MG63 (cell line): ENCODE measurements around the gene KPNA4. TPM values are rescaled to one million over a fixed set of nuclear protein-coding genes. Genes with fewer than 3 reads are reported as not detected.

Experiments
- DNase-seq: peaks from one replicate; pipeline ENCODE4 v3.0.0-alpha.2; 2020
- H3K27me3 ChIP-seq: fragments of 250-450 bp; sonication (Bioruptor Pico); 2 replicates; pipeline ENCODE4 v1.5.1; 2020; ENCODE audit warnings: mild to moderate bottlenecking, moderate library complexity
- H3K36me3 ChIP-seq: fragments of 250-450 bp; sonication (Bioruptor Pico); 2 replicates; pipeline ENCODE4 v1.5.1; 2020; ENCODE audit warnings: mild to moderate bottlenecking, moderate library complexity
- H3K4me3 ChIP-seq: fragments of 250-450 bp; sonication (Bioruptor Pico); 2 replicates; pipeline ENCODE4 v1.5.1; 2020; ENCODE audit warnings: mild to moderate bottlenecking, moderate library complexity
- H3K9me3 ChIP-seq: fragments of 250-450 bp; sonication (Bioruptor Pico); 2 replicates; pipeline ENCODE4 v1.5.1; 2020; ENCODE audit warnings: mild to moderate bottlenecking, moderate library complexity
- total RNA-seq: library from RNA; depleted of rRNA; stranded (reverse); fragments of >200 nt; shearing (Covaris generic); gene quantifications from 2 replicates; pipeline ENCODE4 v1.2.3, GENCODE V29; 2014; ENCODE audit warnings: low replicate concordance; rRNA removed

KPNA4 gene
- total RNA-seq, 1 experiment from 2014 or later = 32.3 TPM

DNA sequence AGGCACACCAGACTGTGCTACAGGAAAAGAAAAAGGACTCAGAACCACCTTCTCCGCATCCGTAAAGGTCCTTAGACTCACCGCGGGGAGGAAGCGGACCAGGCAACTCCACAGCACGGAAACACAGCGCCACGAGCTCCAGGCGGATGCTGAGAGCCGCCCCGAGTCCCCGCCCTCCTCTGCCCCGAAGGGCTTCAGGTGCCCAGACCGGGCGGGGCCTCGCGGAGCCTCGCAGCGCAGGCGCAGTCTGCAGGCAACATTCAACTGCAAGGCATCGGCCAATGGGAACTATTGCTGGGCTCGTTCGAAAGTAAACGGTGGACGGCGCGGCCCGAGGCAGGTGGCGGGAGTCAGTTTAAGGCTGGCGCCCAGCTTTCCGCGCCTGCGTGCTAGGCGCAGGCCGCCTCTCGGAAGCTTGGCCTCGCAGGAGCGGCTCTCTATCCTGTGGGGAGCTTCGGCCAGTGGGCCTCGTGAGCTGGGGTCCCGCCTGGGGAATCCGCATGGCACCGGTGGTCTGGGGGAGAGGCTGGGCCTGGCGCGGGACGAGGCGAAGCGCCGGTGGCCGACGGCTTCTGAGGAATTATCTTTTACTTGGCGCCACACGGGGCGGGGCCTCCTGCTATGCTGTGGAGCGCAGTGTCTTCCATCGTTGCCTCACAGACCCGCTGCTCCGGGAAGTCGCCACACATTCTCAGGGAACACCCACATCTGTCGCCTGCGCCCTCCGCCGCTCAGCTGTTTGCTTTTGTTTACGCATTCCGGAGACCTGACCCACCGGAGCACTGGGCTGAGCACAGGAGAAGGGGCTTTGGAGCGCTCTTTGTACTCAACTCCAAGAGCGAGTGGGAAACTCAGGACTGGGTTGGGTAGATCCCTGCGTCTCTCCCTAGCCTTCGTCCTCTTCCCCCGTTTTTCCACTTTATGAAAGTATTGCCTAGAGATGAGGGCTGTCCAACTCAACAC lies 115.5 kb downstream of the KPNA4 start, which contains the start of gene TRIM59:
TRIM59 (minus strand) TSS at position 151 of the 963 bp plus-strand sequence. CDS start 10,603 bp downstream, outside the sequence.
- peak; percentile 92 for DNase-seq
- Histone ChIP-seq H3K9me3 (no peaks in the 10 kb centered on the region), H3K36me3 (no peaks in the 10 kb centered on the region), H3K4me3 (peak within 1 kb of the TSS; percentile 85), H3K27me3 (no peaks in the 10 kb centered on the region)

DNA sequence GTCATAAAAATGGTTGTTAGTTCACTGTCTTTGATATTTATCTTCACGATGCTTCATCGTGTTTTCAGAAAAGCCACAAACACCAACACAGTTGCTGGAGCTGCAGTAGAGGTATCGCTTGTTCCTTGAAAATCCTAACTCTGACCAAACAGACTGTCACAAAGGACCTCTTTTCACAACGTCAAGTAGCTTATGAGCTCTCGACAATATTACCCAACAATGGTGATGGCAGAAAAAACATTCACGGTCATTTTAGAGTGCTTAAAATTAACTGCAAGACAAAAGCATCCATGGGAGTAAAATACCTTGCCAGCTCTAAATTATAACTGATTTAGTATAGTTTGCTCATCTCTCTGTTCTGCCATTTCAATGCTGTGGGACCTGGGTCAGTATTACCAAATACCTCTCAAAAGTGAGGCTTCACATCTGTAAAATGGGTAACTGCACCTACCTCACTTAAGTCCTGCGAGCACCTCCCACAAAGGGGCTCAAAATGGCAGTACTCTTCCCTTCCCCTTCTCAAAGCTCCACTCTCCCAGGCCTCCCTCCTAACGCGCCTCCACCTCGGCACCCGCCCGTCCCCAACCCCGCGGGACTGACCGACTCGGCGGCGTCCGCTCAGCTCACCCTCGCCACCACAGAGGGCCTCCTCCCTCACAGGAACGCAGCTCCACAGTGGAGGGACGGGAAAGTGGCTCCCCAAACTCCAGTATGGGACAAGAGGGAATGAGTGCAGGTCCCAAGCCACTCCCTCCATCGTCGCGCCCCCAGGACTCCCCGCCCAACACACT lies 116.3 kb downstream of the KPNA4 start:
- H3K9me3 ChIP-seq = no peaks in the 10 kb centered on the region
- DNase-seq = no peak
- peaks cover 7% of the 10 kb centered on the region; the same call in 1 of the 2 replicates for H3K36me3 ChIP-seq

DNA sequence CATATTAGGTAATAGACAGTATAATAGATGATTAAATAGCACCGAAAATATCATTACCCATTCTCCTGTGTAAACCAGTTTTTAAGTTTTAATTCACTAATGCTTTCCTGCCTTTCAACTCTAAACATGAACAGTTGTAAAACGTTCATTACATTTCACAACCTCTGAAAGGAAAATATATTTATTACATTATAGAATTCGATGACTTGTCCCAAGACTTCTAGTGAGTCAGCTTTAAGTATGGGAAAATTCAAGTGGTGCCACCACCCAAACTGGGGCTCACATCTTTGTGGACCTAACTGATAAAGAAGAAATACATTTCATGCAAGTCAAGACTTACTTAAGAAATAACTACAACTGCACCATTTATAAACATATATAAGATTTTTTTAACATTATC lies 117.8 kb downstream of the KPNA4 start:
- H3K4me3 ChIP-seq = peak overlapping the region; percentile 85
- no peak for DNase-seq
- peaks cover 9% of the 10 kb centered on the region; the same call in 1 of the 2 replicates for H3K36me3 ChIP-seq
- H3K9me3 ChIP-seq = no peaks in the 10 kb centered on the region
- no peaks in the 10 kb centered on the region for H3K27me3 ChIP-seq

More for the DNA sequence above, 116.3 kb downstream of the KPNA4 start:
- Histone ChIP-seq H3K4me3 (peak overlapping the region; percentile 85), H3K27me3 (no peaks in the 10 kb centered on the region)

DNA sequence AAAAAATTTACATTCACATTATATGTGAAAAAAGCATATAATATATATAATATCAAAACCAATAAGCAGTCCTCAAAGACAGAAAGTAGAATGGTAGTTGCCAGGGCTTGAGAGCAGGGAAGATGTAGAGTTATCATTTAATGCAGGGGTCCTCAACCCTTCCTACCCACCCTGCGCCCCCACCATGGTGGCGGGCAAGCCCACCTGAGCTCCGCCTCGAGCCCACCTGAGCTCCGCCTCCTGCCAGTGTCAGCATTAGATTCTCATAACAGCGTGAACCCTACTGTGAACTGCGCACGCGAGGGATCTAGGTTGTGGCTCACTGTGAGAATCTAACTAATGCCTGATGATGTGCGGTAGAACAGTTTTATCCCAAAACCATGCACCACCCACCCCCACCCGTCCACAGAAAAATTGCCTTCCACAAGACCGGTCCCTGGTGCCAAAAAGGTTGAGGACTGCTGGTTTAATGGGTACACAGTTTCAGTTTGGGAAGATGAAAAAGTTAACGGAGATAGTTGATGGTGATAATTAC lies 118.8 kb downstream of the KPNA4 start:
- peaks cover 9% of the 10 kb centered on the region; the same call in 1 of the 2 replicates for H3K36me3 ChIP-seq
- no peaks in the 10 kb centered on the region for H3K27me3 ChIP-seq
- no peaks in the 10 kb centered on the region for H3K9me3 ChIP-seq
- H3K4me3 ChIP-seq = peak overlapping the region; percentile 32
- DNase-seq = peak; percentile 37

DNA sequence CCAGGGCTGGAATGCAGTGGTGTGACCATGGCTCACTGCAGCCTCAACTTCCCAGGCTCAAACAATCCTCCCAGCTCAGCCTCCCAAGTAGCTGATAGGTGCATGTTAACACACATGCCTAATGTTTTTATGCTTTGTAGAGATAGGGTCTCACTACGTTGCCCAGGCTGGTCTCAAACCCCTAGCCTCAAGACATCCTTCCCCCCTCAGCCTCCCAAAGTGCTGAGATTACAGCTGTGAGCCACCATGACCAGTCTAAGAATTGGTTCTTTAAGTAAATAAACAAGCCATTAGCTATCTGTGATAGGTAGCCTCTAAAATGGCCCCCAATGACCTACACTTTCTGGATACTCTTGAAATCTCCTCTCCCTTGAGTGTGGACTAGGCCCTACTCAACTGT lies 119.5 kb downstream of the KPNA4 start:
- Histone ChIP-seq H3K27me3 (no peaks in the 10 kb centered on the region), H3K36me3 (peaks cover 9% of the 10 kb centered on the region; the same call in 1 of the 2 replicates), H3K4me3 (no peak overlapping the region), H3K9me3 (no peaks in the 10 kb centered on the region)
- no peak for DNase-seq

Other genes starting within 250 kb of the KPNA4 start
- 22.9 and 30.8 TPM in 2 replicates for gene IFT80, start 166.3 kb downstream of the KPNA4 start, total RNA-seq
- gene SMC4, start 165.9 kb downstream of the KPNA4 start, total RNA-seq = 97.7 and 253 TPM in 2 replicates
- gene TRIM59, start 115.8 kb downstream of the KPNA4 start, total RNA-seq = 4.2 and 8.9 TPM in 2 replicates
- gene ARL14, start 111.6 kb upstream of the KPNA4 start, total RNA-seq = not detected in 2 replicates
- gene PPM1L, start 190.7 kb upstream of the KPNA4 start, total RNA-seq = not detected in 2 replicates